T-helper 2 cell (primary cell): ENCODE data around the gene DDX39A.
"Not testable (repeated sequence)": the region's sequence is repeated elsewhere in the genome, so short reads cannot be mapped to it uniquely, and the experiment has no call there.

Experiments
- DNase-seq, 5 experiments: peaks; one replicate each; pipeline versions ENCODE4 v3.0.0 to v3.0.0-alpha.2; 2012 to 2022
- total RNA-seq, 2 donors: gene quantifications; one replicate each; lab custom pipeline; 2026; lab: John Stamatoyannopoulos, UW

DDX39A gene
- 282 to 405 reads per million in 2 donors for total RNA-seq

- DNase-seq, result peak; percentile 84 to 100 (median 97)
Measured at GRCh38 chr19:14419106-14419813, at the start of gene DDX39A. Gene DDX39A (minus strand): TSS chr19:14419341. CDS start chr19:14413220, 6,121 bp downstream.

- DNase-seq, result no peak
Measured at GRCh38 chr19:14467816-14468215, 48.7 kb upstream of the DDX39A start.

GRCh38 chr19:14467391-14467790, 48.2 kb upstream of the DDX39A start:
- no peak for DNase-seq

- DNase-seq, result no peak
Measured at GRCh38 chr19:14463747-14464146, 44.6 kb upstream of the DDX39A start.

- DNase-seq, result not testable (repeated sequence)
Measured at GRCh38 chr19:14462401-14462800, 43.3 kb upstream of the DDX39A start.

GRCh38 chr19:14460935-14461334, 41.8 kb upstream of the DDX39A start:
- no peak for DNase-seq

GRCh38 chr19:14459703-14460102, 40.6 kb upstream of the DDX39A start:
- peak in 2 of 5 experiments; percentile 63 to 66 for DNase-seq

- DNase-seq, result not testable (repeated sequence)
Measured at GRCh38 chr19:14452303-14452702, 33.2 kb upstream of the DDX39A start.

- no peak for DNase-seq
Measured at GRCh38 chr19:14450876-14451275, 31.7 kb upstream of the DDX39A start.

- DNase-seq, result peak; percentile 31 to 75 (median 46)
Measured at GRCh38 chr19:14450168-14450874, 31.2 kb upstream of the DDX39A start.

- DNase-seq, result no peak
Measured at GRCh38 chr19:14449321-14449720, 30.2 kb upstream of the DDX39A start.

GRCh38 chr19:14446336-14447036, 27.3 kb upstream of the DDX39A start:
- DNase-seq, result no peak

GRCh38 chr19:14443632-14444216, 24.6 kb upstream of the DDX39A start:
- no peak for DNase-seq

GRCh38 chr19:14442891-14443631, 23.9 kb upstream of the DDX39A start:
- DNase-seq, result no peak

- DNase-seq, result no peak
Measured at GRCh38 chr19:14441041-14441938, 22.1 kb upstream of the DDX39A start.

- peak; percentile 47 to 88 (median 67) for DNase-seq
Measured at GRCh38 chr19:14440049-14440448, 20.9 kb upstream of the DDX39A start.

- no peak for DNase-seq
Measured at GRCh38 chr19:14439014-14439413, 19.9 kb upstream of the DDX39A start.

- no peak for DNase-seq
Measured at GRCh38 chr19:14437578-14438140, 18.5 kb upstream of the DDX39A start.

GRCh38 chr19:14435320-14436050, 16.3 kb upstream of the DDX39A start:
- DNase-seq, result no peak
